Ishikawa (cell line): ENCODE results near the gene CYTL1.

Experiments
- EP300 ChIP-seq: IDR thresholded peaks from 2 replicates; pipeline ENCODE4 v1.6.1; 2012; ENCODE audit warnings: borderline replicate concordance
- TAF1 ChIP-seq: IDR thresholded peaks from 2 replicates; pipeline ENCODE4 v1.6.1; 2012; ENCODE audit warnings: low read depth, mild to moderate bottlenecking
- TEAD4 ChIP-seq: IDR thresholded peaks from 2 replicates; pipeline ENCODE4 v1.6.1; 2012
- YY1 ChIP-seq: IDR thresholded peaks from 2 replicates; pipeline ENCODE4 v1.6.1; 2012; ENCODE audit warnings: low read depth

GRCh38 chr4:5021546-5021945 is 2.3 kb upstream of the CYTL1 start:
- TF ChIP-seq EP300: no peak
- no peak for TF ChIP-seq TAF1
- no peak for TF ChIP-seq TEAD4
- TF ChIP-seq YY1: no peak
